ENCODE data around the gene IPO4. TPM values are rescaled to one million over a fixed set of nuclear protein-coding genes. Genes with fewer than 3 reads are reported as not detected.
A peak's percentile ranks its signal among the peaks of the same experiment; 100 is the strongest.
"Not testable (repeated sequence)": the region's sequence is repeated elsewhere in the genome, so short reads cannot be mapped to it uniquely, and the experiment has no call there.

The IPO4 gene
- total RNA-seq, 2 donors from 2014 or later = 19.3 to 78.2 TPM

- H3K9ac ChIP-seq (ENCODE audit: low read depth in 2 of 2, low read length in 2 of 2) = no peak overlapping the region
- intact Hi-C loops (cut with DNase I) = no loop called here
- H3K4me3 ChIP-seq = no peak overlapping the region
- H3K27me3 ChIP-seq = no peaks in the 10 kb centered on the region
- no peaks in the 10 kb centered on the region for H3K9me3 ChIP-seq
- no peaks in the 10 kb centered on the region for H3K4me1 ChIP-seq
- H3K27ac ChIP-seq = no peak overlapping the region
- no peak for DNase-seq
- TF ChIP-seq CTCF (IDR thresholded peaks at IDR 0.05) = no peak
- H3K36me3 ChIP-seq = no peaks in the 10 kb centered on the region
These were observed 30.9 kb upstream of the IPO4 start for GRCh38 chr14:24219521-24219920.

- no peaks in the 10 kb centered on the region for H3K36me3 ChIP-seq
- intact Hi-C loops (cut with DNase I) = no loop called here
- no peaks in the 10 kb centered on the region for H3K27me3 ChIP-seq
- TF ChIP-seq CTCF (IDR thresholded peaks at IDR 0.05) = no peak
- no peak overlapping the region for H3K4me3 ChIP-seq
- DNase-seq = no peak
- no peak overlapping the region for H3K27ac ChIP-seq
- no peaks in the 10 kb centered on the region for H3K9me3 ChIP-seq
- no peaks in the 10 kb centered on the region for H3K4me1 ChIP-seq
- no peak overlapping the region for H3K9ac ChIP-seq (ENCODE audit: low read depth in 2 of 2, low read length in 2 of 2)
These were observed 30.5 kb upstream of the IPO4 start for GRCh38 chr14:24219080-24219479.

DNA sequence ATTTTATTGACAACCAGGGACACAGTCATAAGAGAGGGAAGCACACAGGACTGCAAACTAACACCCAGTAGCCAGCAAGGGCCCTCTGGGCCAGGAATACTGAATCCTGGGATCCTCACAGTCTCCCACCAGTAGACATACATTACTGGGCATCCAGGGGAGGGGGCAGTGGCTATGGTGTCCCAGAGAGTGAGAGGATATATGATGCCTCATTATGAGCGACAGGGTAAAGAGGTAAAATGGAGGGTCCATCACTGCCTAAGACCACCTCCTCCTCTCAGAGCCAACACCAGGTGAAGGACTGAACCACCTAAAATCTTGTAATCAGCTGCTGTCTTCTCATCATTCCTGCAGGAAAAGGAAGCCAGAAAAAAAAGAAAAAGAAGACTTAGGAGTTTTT, 28.3 kb upstream of the IPO4 start:
- H3K27ac ChIP-seq; H3K4me1 ChIP-seq; H3K36me3 ChIP-seq; intact Hi-C loops (cut with DNase I); H3K4me3 ChIP-seq; H3K27me3 ChIP-seq; H3K9ac ChIP-seq (ENCODE audit: low read depth in 2 of 2, low read length in 2 of 2); DNase-seq; H3K9me3 ChIP-seq: not testable (repeated sequence)

GRCh38 chr14:24216345-24216699, 27.7 kb upstream of the IPO4 start:
- H3K36me3 ChIP-seq = no peaks in the 10 kb centered on the region
- H3K27ac ChIP-seq = no peak overlapping the region
- peak overlapping the region in 1 of 2 donors; percentile 92 for H3K9ac ChIP-seq (ENCODE audit: low read depth in 2 of 2, low read length in 2 of 2)
- DNase-seq = no peak
- peaks cover 5% of the 10 kb centered on the region for H3K4me1 ChIP-seq
- no peaks in the 10 kb centered on the region for H3K27me3 ChIP-seq
- TF ChIP-seq CTCF (IDR thresholded peaks at IDR 0.05) = no peak
- no peak overlapping the region for H3K4me3 ChIP-seq
- H3K9me3 ChIP-seq = no peaks in the 10 kb centered on the region
- intact Hi-C loops (cut with DNase I) = no loop called here

DNA sequence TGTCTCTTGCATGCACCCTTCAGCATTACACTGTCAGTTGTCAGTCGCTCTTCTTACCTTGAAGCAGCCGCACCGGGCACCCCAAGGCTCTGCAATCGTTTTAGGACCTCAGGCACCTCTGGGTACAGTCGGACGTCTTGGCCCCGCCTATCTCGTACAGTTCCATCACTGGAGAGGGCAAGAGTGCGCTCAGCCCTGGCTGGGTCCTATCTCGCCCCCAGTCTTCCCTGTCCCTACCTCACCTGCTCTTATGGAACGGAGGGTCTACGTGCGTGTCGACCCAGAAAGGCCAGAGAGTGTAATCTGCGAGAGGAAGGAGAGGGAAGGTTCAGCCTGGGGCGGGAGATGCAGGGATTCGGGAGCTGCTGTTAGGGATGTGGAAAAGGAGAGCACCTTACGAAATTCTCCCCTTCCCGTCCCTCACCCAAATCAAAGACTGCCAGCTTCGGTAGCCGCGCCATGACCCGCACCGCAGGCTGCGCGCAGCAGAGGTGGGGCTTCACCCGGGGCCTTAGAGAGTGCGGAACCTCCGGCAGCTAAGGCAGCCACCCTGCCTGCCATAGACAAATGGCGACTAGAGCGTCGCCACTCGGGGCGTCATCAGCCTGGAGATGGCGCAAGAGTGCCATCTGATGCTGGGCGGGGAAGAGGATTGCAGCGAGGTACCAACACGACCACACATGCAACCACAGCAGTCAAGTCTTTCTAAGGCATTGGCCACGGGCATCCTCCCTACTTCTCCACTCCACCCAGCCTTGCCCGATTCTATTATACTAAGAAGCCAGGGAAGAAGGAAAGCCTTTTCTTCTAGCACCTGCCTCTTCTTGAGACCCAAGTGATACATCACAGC, 27.1 kb upstream of the IPO4 start, which contains the start of gene MDP1:
TSS of gene MDP1 (minus strand) at position 572 of the 850 bp plus-strand sequence. CDS start at position 461, 111 bp downstream.
- DNase-seq = peak; percentile 88
- Histone ChIP-seq H3K36me3 (no peaks in the 10 kb centered on the region), H3K4me3 (peak within 1 kb of the TSS; percentile 68), H3K9me3 (no peaks in the 10 kb centered on the region), H3K27ac (peak within 1 kb of the TSS; percentile 94), H3K4me1 (peaks cover 5% of the 10 kb centered on the region), H3K27me3 (no peaks in the 10 kb centered on the region), H3K9ac (ENCODE audit: low read depth in 2 of 2, low read length in 2 of 2) (peak within 1 kb of the TSS; percentile 81 to 92)
- intact Hi-C loops (cut with DNase I) = no loop called here
- peak; percentile 41 for TF ChIP-seq CTCF (IDR thresholded peaks at IDR 0.05)

Measured in colonic mucosa (tissue), 4 donors.